SW 1271 (cell line): ENCODE measurements around the gene B4GALNT4.
"Not testable (repeated sequence)": the region's sequence is repeated elsewhere in the genome, so short reads cannot be mapped to it uniquely, and the experiment has no call there.

Experiments
- DNase-seq, 2 experiments: peaks; one replicate each; lab custom pipeline; 2025; lab: John Stamatoyannopoulos, UW

B4GALNT4 gene

GRCh38 chr11:376531-377173, 7.4 kb downstream of the B4GALNT4 start:
- no peak for DNase-seq

GRCh38 chr11:377174-377865, 8.0 kb downstream of the B4GALNT4 start:
- DNase-seq, result no peak

GRCh38 chr11:377883-378500, 8.7 kb downstream of the B4GALNT4 start:
- DNase-seq, result no peak

- DNase-seq, result no peak
These were observed 10.2 kb downstream of the B4GALNT4 start for GRCh38 chr11:379205-380094.

GRCh38 chr11:380095-380480, 10.8 kb downstream of the B4GALNT4 start:
- no peak for DNase-seq

- DNase-seq, result no peak
These were observed 11.2 kb downstream of the B4GALNT4 start for GRCh38 chr11:380491-380890.

- no peak for DNase-seq
These were observed 11.7 kb downstream of the B4GALNT4 start for GRCh38 chr11:380996-381395.

- DNase-seq, result no peak
These were observed 12.3 kb downstream of the B4GALNT4 start for GRCh38 chr11:381501-382072.

- DNase-seq, result no peak
These were observed 12.9 kb downstream of the B4GALNT4 start for GRCh38 chr11:382081-382629.

GRCh38 chr11:383431-383830, 14.1 kb downstream of the B4GALNT4 start:
- no peak for DNase-seq

- no peak for DNase-seq
These were observed 15.2 kb downstream of the B4GALNT4 start for GRCh38 chr11:384511-384910.

- DNase-seq, result no peak
These were observed 16.5 kb downstream of the B4GALNT4 start for GRCh38 chr11:385594-386351.

GRCh38 chr11:386483-386882, 17.2 kb downstream of the B4GALNT4 start:
- no peak for DNase-seq

GRCh38 chr11:387193-387793, 18.0 kb downstream of the B4GALNT4 start:
- DNase-seq, result no peak

GRCh38 chr11:389369-389768, 20.1 kb downstream of the B4GALNT4 start:
- DNase-seq, result not testable (repeated sequence)

- DNase-seq, result no peak
These were observed 20.9 kb downstream of the B4GALNT4 start for GRCh38 chr11:390175-390574.

- no peak for DNase-seq
These were observed 22.1 kb downstream of the B4GALNT4 start for GRCh38 chr11:391117-392017.

GRCh38 chr11:392102-392777, 22.9 kb downstream of the B4GALNT4 start:
- DNase-seq, result no peak
